ENCODE measurements around the gene EVI2B.

EVI2B gene

GRCh38 chr17:31275116-31275515 is 38.7 kb downstream of the EVI2B start:
- Histone ChIP-seq H3K79me2 (ENCODE audit: insufficient read depth, low read depth) (no peaks in the 10 kb centered on the region), H4K20me1 (ENCODE audit: insufficient read depth) (no peaks in the 10 kb centered on the region), H3K27me3 (ENCODE audit: insufficient read depth, low read depth) (no peaks in the 10 kb centered on the region), H3K4me1 (ENCODE audit: low read depth, poor library complexity, severe bottlenecking) (no peaks in the 10 kb centered on the region), H3K36me3 (ENCODE audit: insufficient read depth) (no peaks in the 10 kb centered on the region), H3K27ac (no peak overlapping the region), H3K4me2 (no peak overlapping the region), H3K9ac (no peak overlapping the region), H2AFZ (ENCODE audit: low read depth) (no peak overlapping the region), H3K4me3 (IDR thresholded peaks at IDR 0.05; ENCODE audit: insufficient read depth, low read depth, low read length) (no peak overlapping the region)
- TF ChIP-seq CTCF (conservative IDR thresholded peaks at IDR 0.05; ENCODE audit: low read depth, low read length), result no peak

GRCh38 chr17:31274252-31274651 is 39.6 kb downstream of the EVI2B start:
- H3K4me3 ChIP-seq (IDR thresholded peaks at IDR 0.05; ENCODE audit: insufficient read depth, low read depth, low read length), result no peak overlapping the region
- H3K27me3 ChIP-seq (ENCODE audit: insufficient read depth, low read depth), result no peaks in the 10 kb centered on the region
- H3K9ac ChIP-seq, result no peak overlapping the region
- no peaks in the 10 kb centered on the region for H4K20me1 ChIP-seq (ENCODE audit: insufficient read depth)
- H3K4me1 ChIP-seq (ENCODE audit: low read depth, poor library complexity, severe bottlenecking), result no peaks in the 10 kb centered on the region
- H3K36me3 ChIP-seq (ENCODE audit: insufficient read depth), result no peaks in the 10 kb centered on the region
- no peaks in the 10 kb centered on the region for H3K79me2 ChIP-seq (ENCODE audit: insufficient read depth, low read depth)
- no peak overlapping the region for H2AFZ ChIP-seq (ENCODE audit: low read depth)
- no peak overlapping the region for H3K27ac ChIP-seq
- TF ChIP-seq CTCF (conservative IDR thresholded peaks at IDR 0.05; ENCODE audit: low read depth, low read length), result no peak
- no peak overlapping the region for H3K4me2 ChIP-seq

GRCh38 chr17:31273516-31273915 is 40.3 kb downstream of the EVI2B start:
- Histone ChIP-seq H4K20me1 (ENCODE audit: insufficient read depth) (no peaks in the 10 kb centered on the region), H3K36me3 (ENCODE audit: insufficient read depth) (no peaks in the 10 kb centered on the region), H3K4me3 (IDR thresholded peaks at IDR 0.05; ENCODE audit: insufficient read depth, low read depth, low read length) (no peak overlapping the region), H3K9ac (no peak overlapping the region), H3K27me3 (ENCODE audit: insufficient read depth, low read depth) (no peaks in the 10 kb centered on the region), H3K79me2 (ENCODE audit: insufficient read depth, low read depth) (no peaks in the 10 kb centered on the region), H3K4me2 (no peak overlapping the region), H3K4me1 (ENCODE audit: low read depth, poor library complexity, severe bottlenecking) (no peaks in the 10 kb centered on the region), H3K27ac (no peak overlapping the region), H2AFZ (ENCODE audit: low read depth) (no peak overlapping the region)
- no peak for TF ChIP-seq CTCF (conservative IDR thresholded peaks at IDR 0.05; ENCODE audit: low read depth, low read length)

GRCh38 chr17:31272803-31273202 is 41.1 kb downstream of the EVI2B start:
- no peaks in the 10 kb centered on the region for H3K4me1 ChIP-seq (ENCODE audit: low read depth, poor library complexity, severe bottlenecking)
- no peaks in the 10 kb centered on the region for H4K20me1 ChIP-seq (ENCODE audit: insufficient read depth)
- no peaks in the 10 kb centered on the region for H3K27me3 ChIP-seq (ENCODE audit: insufficient read depth, low read depth)
- no peak for TF ChIP-seq CTCF (conservative IDR thresholded peaks at IDR 0.05; ENCODE audit: low read depth, low read length)
- no peak overlapping the region for H3K27ac ChIP-seq
- H3K4me2 ChIP-seq, result no peak overlapping the region
- no peak overlapping the region for H2AFZ ChIP-seq (ENCODE audit: low read depth)
- no peak overlapping the region for H3K4me3 ChIP-seq (IDR thresholded peaks at IDR 0.05; ENCODE audit: insufficient read depth, low read depth, low read length)
- no peaks in the 10 kb centered on the region for H3K36me3 ChIP-seq (ENCODE audit: insufficient read depth)
- H3K79me2 ChIP-seq (ENCODE audit: insufficient read depth, low read depth), result no peaks in the 10 kb centered on the region
- no peak overlapping the region for H3K9ac ChIP-seq

- no peaks in the 10 kb centered on the region for H3K79me2 ChIP-seq (ENCODE audit: insufficient read depth, low read depth)
- H3K36me3 ChIP-seq (ENCODE audit: insufficient read depth), result no peaks in the 10 kb centered on the region
- no peaks in the 10 kb centered on the region for H4K20me1 ChIP-seq (ENCODE audit: insufficient read depth)
- no peak overlapping the region for H3K27ac ChIP-seq
- no peaks in the 10 kb centered on the region for H3K4me1 ChIP-seq (ENCODE audit: low read depth, poor library complexity, severe bottlenecking)
- no peak overlapping the region for H3K4me2 ChIP-seq
- H2AFZ ChIP-seq (ENCODE audit: low read depth), result no peak overlapping the region
- no peak overlapping the region for H3K9ac ChIP-seq
- no peak overlapping the region for H3K4me3 ChIP-seq (IDR thresholded peaks at IDR 0.05; ENCODE audit: insufficient read depth, low read depth, low read length)
- no peak for TF ChIP-seq CTCF (conservative IDR thresholded peaks at IDR 0.05; ENCODE audit: low read depth, low read length)
- no peaks in the 10 kb centered on the region for H3K27me3 ChIP-seq (ENCODE audit: insufficient read depth, low read depth)
Measured at GRCh38 chr17:31272236-31272635, 41.6 kb downstream of the EVI2B start.

Measured in KMS-11 (cell line).